HL-60 (cell line): ENCODE data around the gene TSHZ1.
A peak's percentile ranks its signal among the peaks of the same experiment; 100 is the strongest.

Source experiments
- POLR2AphosphoS5 ChIP-seq: IDR thresholded peaks from 2 replicates; pipeline ENCODE4 v1.6.1; 2012; ENCODE audit warnings: low read depth
- REST ChIP-seq: IDR thresholded peaks from 2 replicates; pipeline ENCODE4 v1.6.1; 2012; ENCODE audit warnings: low read depth; ENCODE audit not compliant: insufficient replicate concordance
- TF ChIP-seq, protein P1 (sequence below): IDR thresholded peaks from one replicate; pipeline ENCODE4 v1.5.1; 2011; ENCODE audit warnings: low read length, control low read depth, inconsistent platforms; ENCODE audit not compliant: insufficient read depth

DNA sequence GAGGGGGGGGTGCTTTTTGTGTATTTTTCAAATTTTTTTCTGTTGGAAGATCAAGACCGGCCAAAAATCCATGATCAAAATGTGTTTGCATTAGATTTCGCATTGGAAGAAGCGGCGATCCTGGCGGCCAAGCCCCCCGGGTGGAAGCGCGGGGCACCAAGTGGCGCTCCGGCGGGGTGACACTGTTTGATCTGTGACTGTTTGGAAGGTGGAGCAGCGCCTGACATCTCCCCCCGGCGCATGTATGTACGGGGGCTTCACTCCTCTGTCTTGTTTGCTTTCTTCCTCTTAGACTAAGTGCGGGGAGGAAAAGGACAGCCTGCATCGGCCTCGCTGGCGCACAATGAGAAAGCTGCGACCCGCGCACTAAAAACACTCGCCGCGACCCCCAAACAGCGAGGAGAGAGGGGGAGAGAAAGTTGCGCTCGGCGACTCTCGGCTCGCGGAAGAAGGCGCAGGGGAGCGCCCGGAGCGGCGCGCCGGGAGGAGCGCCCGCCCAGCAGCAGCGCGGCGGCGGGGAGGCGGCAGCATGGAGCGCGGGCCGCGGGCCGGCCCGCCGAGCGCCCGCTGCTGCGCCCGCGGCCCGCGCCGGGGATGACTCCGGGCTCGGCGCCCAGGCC, 515 bp downstream of the TSHZ1 start:
- TF ChIP-seq, protein P1, sequence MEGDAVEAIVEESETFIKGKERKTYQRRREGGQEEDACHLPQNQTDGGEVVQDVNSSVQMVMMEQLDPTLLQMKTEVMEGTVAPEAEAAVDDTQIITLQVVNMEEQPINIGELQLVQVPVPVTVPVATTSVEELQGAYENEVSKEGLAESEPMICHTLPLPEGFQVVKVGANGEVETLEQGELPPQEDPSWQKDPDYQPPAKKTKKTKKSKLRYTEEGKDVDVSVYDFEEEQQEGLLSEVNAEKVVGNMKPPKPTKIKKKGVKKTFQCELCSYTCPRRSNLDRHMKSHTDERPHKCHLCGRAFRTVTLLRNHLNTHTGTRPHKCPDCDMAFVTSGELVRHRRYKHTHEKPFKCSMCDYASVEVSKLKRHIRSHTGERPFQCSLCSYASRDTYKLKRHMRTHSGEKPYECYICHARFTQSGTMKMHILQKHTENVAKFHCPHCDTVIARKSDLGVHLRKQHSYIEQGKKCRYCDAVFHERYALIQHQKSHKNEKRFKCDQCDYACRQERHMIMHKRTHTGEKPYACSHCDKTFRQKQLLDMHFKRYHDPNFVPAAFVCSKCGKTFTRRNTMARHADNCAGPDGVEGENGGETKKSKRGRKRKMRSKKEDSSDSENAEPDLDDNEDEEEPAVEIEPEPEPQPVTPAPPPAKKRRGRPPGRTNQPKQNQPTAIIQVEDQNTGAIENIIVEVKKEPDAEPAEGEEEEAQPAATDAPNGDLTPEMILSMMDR: no peak
- TF ChIP-seq POLR2AphosphoS5 (peak; percentile 0; the same call in 1 of the 2 replicates), REST (peak; percentile 29)
